OCI-LY3 (cell line): Measurements from ENCODE around the gene TBCA.
A peak's percentile ranks its signal among the peaks of the same experiment; 100 is the strongest.
"Not testable (repeated sequence)": the region's sequence is repeated elsewhere in the genome, so short reads cannot be mapped to it uniquely, and the experiment has no call there.

ENCODE experiments used
- H2AFZ ChIP-seq: fragments of 200-600, 300-600 bp; shearing (Covaris generic); 2 replicates; pipeline ENCODE4 v1.6.0; 2014; ENCODE audit warnings: antibody characterized with exemption, low read depth, low read length
- H3K27ac ChIP-seq: fragments of 200-600, 300-600 bp; sonication (generic); 2 replicates; pipeline ENCODE4 v1.5.1; 2014; ENCODE audit warnings: mild to moderate bottlenecking, low read length, moderate library complexity, mixed read lengths
- H3K27me3 ChIP-seq: fragments of 200-600, 300-600 bp; sonication (generic); 2 replicates; pipeline ENCODE4 v1.6.1; 2014; ENCODE audit warnings: low read depth, low read length, mixed read lengths
- H3K36me3 ChIP-seq: fragments of 200-600, 300-600 bp; sonication (generic); replicated peaks from 2 replicates; pipeline ENCODE3; 2014; ENCODE audit warnings: low read depth, low read length, mixed read lengths
- H3K4me1 ChIP-seq: fragments of 300-600, 200-600 bp; sonication (generic); 2 replicates; pipeline ENCODE4 v1.6.1; 2014; ENCODE audit warnings: low read length, mixed read lengths
- H3K4me2 ChIP-seq: fragments of 200-600, 300-600 bp; sonication (generic); 2 replicates; pipeline ENCODE4 v1.6.1; 2014; ENCODE audit warnings: low read length, mixed read lengths
- H3K4me3 ChIP-seq: fragments of 300-600, 200-600 bp; sonication (generic); 2 replicates; pipeline ENCODE4 v1.5.1; 2014; ENCODE audit warnings: antibody characterized with exemption, mild to moderate bottlenecking, low read length, moderate library complexity
- H3K79me2 ChIP-seq: fragments of 300-600, 200-600 bp; shearing (Covaris generic); 2 replicates; pipeline ENCODE4 v1.6.1; 2014; ENCODE audit warnings: mild to moderate bottlenecking, low read length, mixed read lengths
- H3K9ac ChIP-seq: fragments of 300-600, 200-600 bp; shearing (Covaris generic); 2 replicates; pipeline ENCODE4 v1.6.0; 2014; ENCODE audit warnings: mild to moderate bottlenecking, low read length, moderate library complexity
- H3K9me3 ChIP-seq: fragments of 200-600, 300-600 bp; shearing (Covaris generic); 2 replicates; pipeline ENCODE4 v1.6.1; 2014; ENCODE audit warnings: low read length, mixed read lengths; ENCODE audit not compliant: insufficient read depth
- H4K20me1 ChIP-seq: fragments of 200-600, 300-600 bp; sonication (generic); 2 replicates; pipeline ENCODE4 v1.6.1; 2016; ENCODE audit warnings: low read length, mixed read lengths; ENCODE audit not compliant: insufficient read depth
- EZH2phosphoT487 ChIP-seq: fragments of 200-600 bp; shearing (Covaris generic); IDR thresholded peaks from 2 replicates; pipeline ENCODE4 v1.6.1; 2018; ENCODE audit warnings: antibody characterized with exemption, mixed run types, low read depth
- TF ChIP-seq, protein P1 (sequence below): fragments of 200-600, 300-600 bp; sonication (generic); IDR thresholded peaks from 2 replicates; pipeline ENCODE4 v1.5.1; 2014; ENCODE audit warnings: antibody characterized with exemption, low read length, low read depth

TBCA gene

GRCh38 chr5:77751328-77752023 lies 24.7 kb downstream of the TBCA start:
- Histone ChIP-seq H2AFZ (no peak overlapping the region), H3K9ac (no peak overlapping the region), H3K4me1 (no peaks in the 10 kb centered on the region), H3K4me2 (no peak overlapping the region), H4K20me1 (peaks cover 45% of the 10 kb centered on the region), H3K27ac (no peak overlapping the region), H3K9me3 (no peaks in the 10 kb centered on the region), H3K4me3 (no peak overlapping the region), H3K27me3 (no peaks in the 10 kb centered on the region), H3K36me3 (no peaks in the 10 kb centered on the region), H3K79me2 (peaks cover 89% of the 10 kb centered on the region)
- no peak for TF ChIP-seq EZH2phosphoT487
- TF ChIP-seq, protein P1, sequence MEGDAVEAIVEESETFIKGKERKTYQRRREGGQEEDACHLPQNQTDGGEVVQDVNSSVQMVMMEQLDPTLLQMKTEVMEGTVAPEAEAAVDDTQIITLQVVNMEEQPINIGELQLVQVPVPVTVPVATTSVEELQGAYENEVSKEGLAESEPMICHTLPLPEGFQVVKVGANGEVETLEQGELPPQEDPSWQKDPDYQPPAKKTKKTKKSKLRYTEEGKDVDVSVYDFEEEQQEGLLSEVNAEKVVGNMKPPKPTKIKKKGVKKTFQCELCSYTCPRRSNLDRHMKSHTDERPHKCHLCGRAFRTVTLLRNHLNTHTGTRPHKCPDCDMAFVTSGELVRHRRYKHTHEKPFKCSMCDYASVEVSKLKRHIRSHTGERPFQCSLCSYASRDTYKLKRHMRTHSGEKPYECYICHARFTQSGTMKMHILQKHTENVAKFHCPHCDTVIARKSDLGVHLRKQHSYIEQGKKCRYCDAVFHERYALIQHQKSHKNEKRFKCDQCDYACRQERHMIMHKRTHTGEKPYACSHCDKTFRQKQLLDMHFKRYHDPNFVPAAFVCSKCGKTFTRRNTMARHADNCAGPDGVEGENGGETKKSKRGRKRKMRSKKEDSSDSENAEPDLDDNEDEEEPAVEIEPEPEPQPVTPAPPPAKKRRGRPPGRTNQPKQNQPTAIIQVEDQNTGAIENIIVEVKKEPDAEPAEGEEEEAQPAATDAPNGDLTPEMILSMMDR = no peak

- peaks cover 43% of the 10 kb centered on the region for H4K20me1 ChIP-seq
- not testable (repeated sequence) for H3K9ac ChIP-seq
Measured at GRCh38 chr5:77750928-77751327, 25.2 kb downstream of the TBCA start.

DNA sequence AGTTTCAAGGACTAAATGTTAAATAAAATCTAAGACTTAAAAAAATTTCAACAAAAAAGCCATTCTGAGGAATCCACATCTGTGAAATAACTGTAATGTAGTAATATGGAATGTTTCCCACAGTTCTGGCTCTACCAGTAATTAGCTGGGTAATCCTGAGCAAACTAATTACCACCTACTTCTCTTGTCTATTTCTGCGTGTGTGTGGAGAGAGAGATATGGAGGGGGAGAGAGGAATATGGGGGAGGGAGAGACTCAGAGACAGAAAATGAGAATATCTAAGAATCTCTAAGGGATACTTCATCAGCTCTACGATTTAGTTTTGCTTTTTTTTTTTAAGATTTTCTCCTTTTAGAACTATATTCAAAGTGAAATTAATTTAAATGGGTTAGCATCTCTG lies 28.0 kb downstream of the TBCA start:
- Histone ChIP-seq H4K20me1 (peaks cover 49% of the 10 kb centered on the region), H3K27ac (no peak overlapping the region), H3K79me2 (peaks cover 85% of the 10 kb centered on the region), H3K4me1 (no peaks in the 10 kb centered on the region), H3K9ac (no peak overlapping the region), H3K36me3 (peaks cover 3% of the 10 kb centered on the region), H3K4me3 (no peak overlapping the region), H2AFZ (no peak overlapping the region), H3K9me3 (no peaks in the 10 kb centered on the region), H3K4me2 (no peak overlapping the region), H3K27me3 (no peaks in the 10 kb centered on the region)
- TF ChIP-seq EZH2phosphoT487 = no peak
- TF ChIP-seq, protein P1 = no peak

More at GRCh38 chr5:77750928-77751327, 25.2 kb downstream of the TBCA start:
- H2AFZ ChIP-seq, H3K27ac ChIP-seq, H3K4me3 ChIP-seq, H3K4me2 ChIP-seq, H3K4me1 ChIP-seq, H3K36me3 ChIP-seq, H3K9me3 ChIP-seq, H3K27me3 ChIP-seq: not testable (repeated sequence)
- peaks cover 86% of the 10 kb centered on the region for H3K79me2 ChIP-seq

DNA sequence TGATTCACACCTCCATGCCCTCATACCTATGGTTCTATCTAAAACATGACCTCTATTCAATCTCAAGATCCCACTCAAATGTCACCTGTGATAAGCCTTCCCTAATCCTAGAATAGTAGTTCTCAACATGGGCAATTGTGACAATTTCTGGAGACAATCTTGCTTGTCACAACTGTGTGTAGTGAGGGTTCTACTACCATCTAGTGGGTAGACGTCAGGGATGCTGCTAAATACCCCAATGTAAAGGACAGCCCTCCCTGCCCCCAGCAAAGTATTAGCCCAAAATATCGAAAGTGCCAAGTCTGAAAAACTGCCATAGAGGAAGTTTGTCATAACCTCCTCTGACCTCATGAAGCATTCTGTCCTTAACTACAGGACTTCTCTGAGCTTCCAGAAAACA lies 32.0 kb downstream of the TBCA start:
- H2AFZ ChIP-seq = no peak overlapping the region
- H3K4me2 ChIP-seq = no peak overlapping the region
- H3K9ac ChIP-seq = no peak overlapping the region
- H3K36me3 ChIP-seq = peaks cover 3% of the 10 kb centered on the region
- peaks cover 48% of the 10 kb centered on the region for H4K20me1 ChIP-seq
- TF ChIP-seq, protein P1 = peak; percentile 15; the same call in 1 of the 2 replicates
- no peak for TF ChIP-seq EZH2phosphoT487
- H3K27ac ChIP-seq = no peak overlapping the region
- no peaks in the 10 kb centered on the region for H3K27me3 ChIP-seq
- no peak overlapping the region for H3K4me3 ChIP-seq
- no peaks in the 10 kb centered on the region for H3K9me3 ChIP-seq
- peaks cover 89% of the 10 kb centered on the region for H3K79me2 ChIP-seq
- H3K4me1 ChIP-seq = no peaks in the 10 kb centered on the region
